Renal pelvis (tissue), 4 donors: ENCODE results near the gene AQP9. TPM values are rescaled to one million over a fixed set of nuclear protein-coding genes. Genes with fewer than 3 reads are reported as not detected.

ENCODE experiments used
- DNase-seq: peaks from one replicate; pipeline ENCODE4 v3.0.0-alpha.2; 2013
- polyA plus RNA-seq, 3 donors: library from polyadenylated mRNA; unstranded; fragments of 120-200 nt; gene quantifications; one replicate each; pipeline ENCODE4 v1.2.1, GENCODE V29; 2013; ENCODE audit not compliant: insufficient read length in 3 of 3

Gene AQP9
- polyA plus RNA-seq, 3 donors, result 0.09 to 0.56 (median 0.45) TPM

GRCh38 chr15:58139989-58140522, 1.9 kb downstream of the AQP9 start:
- no peak for DNase-seq

GRCh38 chr15:58141894-58142293, 3.7 kb downstream of the AQP9 start:
- DNase-seq, result no peak

GRCh38 chr15:58142827-58143461, 4.8 kb downstream of the AQP9 start:
- DNase-seq, result no peak

GRCh38 chr15:58145606-58146005, 7.4 kb downstream of the AQP9 start:
- DNase-seq, result no peak

- no peak for DNase-seq
Observed at GRCh38 chr15:58146211-58146610, 8.0 kb downstream of the AQP9 start.

- peak; percentile 54 for DNase-seq
Observed at GRCh38 chr15:58146749-58147148, 8.6 kb downstream of the AQP9 start.

GRCh38 chr15:58147171-58147611, 9.0 kb downstream of the AQP9 start:
- DNase-seq, result peak; percentile 80

- DNase-seq, result no peak
Observed at GRCh38 chr15:58148120-58148519, 9.9 kb downstream of the AQP9 start.

GRCh38 chr15:58148633-58149445, 10.7 kb downstream of the AQP9 start:
- no peak for DNase-seq

GRCh38 chr15:58154769-58155168, 16.6 kb downstream of the AQP9 start:
- no peak for DNase-seq

- no peak for DNase-seq
Observed at GRCh38 chr15:58159827-58160386, 21.7 kb downstream of the AQP9 start.

GRCh38 chr15:58161436-58161930, 23.3 kb downstream of the AQP9 start:
- DNase-seq, result no peak

GRCh38 chr15:58163985-58164384, 25.8 kb downstream of the AQP9 start:
- DNase-seq, result no peak

GRCh38 chr15:58164926-58165325, 26.7 kb downstream of the AQP9 start:
- DNase-seq, result no peak

- peak; percentile 24 for DNase-seq
Observed at GRCh38 chr15:58165661-58166060, 27.5 kb downstream of the AQP9 start.

- DNase-seq, result no peak
Observed at GRCh38 chr15:58167095-58167691, 29.0 kb downstream of the AQP9 start.

GRCh38 chr15:58169934-58170333, 31.8 kb downstream of the AQP9 start:
- no peak for DNase-seq

GRCh38 chr15:58171476-58172061, 33.4 kb downstream of the AQP9 start:
- no peak for DNase-seq

GRCh38 chr15:58174709-58175108, 36.5 kb downstream of the AQP9 start:
- no peak for DNase-seq

GRCh38 chr15:58175955-58176354, 37.8 kb downstream of the AQP9 start:
- no peak for DNase-seq

- DNase-seq, result no peak
Observed at GRCh38 chr15:58178668-58179067, 40.5 kb downstream of the AQP9 start.

GRCh38 chr15:58179206-58179605, 41.0 kb downstream of the AQP9 start:
- DNase-seq, result no peak
